Measurements from ENCODE around the gene SUN2. TPM values are rescaled to one million over a fixed set of nuclear protein-coding genes. Genes with fewer than 3 reads are reported as not detected.

Gene SUN2
- total RNA-seq, 3 donors from 2014 or later (not counting 1 experiment from before 2014, with no cell fraction given) = 882 to 1,056 (median 886) TPM

DNA sequence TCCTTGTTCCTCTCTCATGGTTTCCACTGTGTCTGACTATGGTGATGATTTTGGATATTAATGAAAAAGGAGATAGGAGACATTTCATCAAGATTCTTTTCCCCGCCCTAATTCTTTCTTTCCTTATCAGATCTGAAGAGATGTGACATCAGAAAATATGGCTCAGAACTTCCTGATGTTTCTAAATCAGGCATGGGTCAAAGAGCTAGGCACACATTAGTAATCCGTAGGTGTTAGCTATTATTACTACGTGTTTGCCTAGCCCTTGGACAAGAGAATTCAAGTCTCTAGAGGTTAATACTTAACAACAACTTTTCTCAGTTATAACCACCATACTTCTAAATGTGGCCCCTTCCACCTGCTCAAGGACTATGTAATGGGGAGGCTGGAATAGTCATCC is 60.9 kb downstream of the SUN2 start:
- H3K27ac Mint-ChIP-seq = no peak overlapping the region
- H3K4me1 Mint-ChIP-seq = peaks cover 47 to 62% of the 10 kb centered on the region in 2 donors
- H3K27me3 Mint-ChIP-seq (ENCODE audit: low read depth in 2 of 2) = no peaks in the 10 kb centered on the region
- no peak for ATAC-seq
- DNase-seq = no peak
- Histone ChIP-seq H3K4me3 (ENCODE audit: low read length) (no peak overlapping the region), H3K36me3 (ENCODE audit: control insufficient read depth, insufficient read depth, low read length) (no peaks in the 10 kb centered on the region), H3K27me3 (ENCODE audit: control insufficient read depth, insufficient read depth, low read length) (no peaks in the 10 kb centered on the region), H3K9me3 (ENCODE audit: control insufficient read depth, insufficient read depth, low read length) (no peaks in the 10 kb centered on the region), H3K27ac (ENCODE audit: low read length) (no peak overlapping the region), H3K4me1 (ENCODE audit: control insufficient read depth, insufficient read depth, low read length) (peaks cover 22% of the 10 kb centered on the region)
- WGBS (ENCODE audit: insufficient coverage) = 93% methylated on average over 3 of the region's 3 CpGs
- no peak overlapping the region for H3K4me3 Mint-ChIP-seq
- TF ChIP-seq, protein P1, sequence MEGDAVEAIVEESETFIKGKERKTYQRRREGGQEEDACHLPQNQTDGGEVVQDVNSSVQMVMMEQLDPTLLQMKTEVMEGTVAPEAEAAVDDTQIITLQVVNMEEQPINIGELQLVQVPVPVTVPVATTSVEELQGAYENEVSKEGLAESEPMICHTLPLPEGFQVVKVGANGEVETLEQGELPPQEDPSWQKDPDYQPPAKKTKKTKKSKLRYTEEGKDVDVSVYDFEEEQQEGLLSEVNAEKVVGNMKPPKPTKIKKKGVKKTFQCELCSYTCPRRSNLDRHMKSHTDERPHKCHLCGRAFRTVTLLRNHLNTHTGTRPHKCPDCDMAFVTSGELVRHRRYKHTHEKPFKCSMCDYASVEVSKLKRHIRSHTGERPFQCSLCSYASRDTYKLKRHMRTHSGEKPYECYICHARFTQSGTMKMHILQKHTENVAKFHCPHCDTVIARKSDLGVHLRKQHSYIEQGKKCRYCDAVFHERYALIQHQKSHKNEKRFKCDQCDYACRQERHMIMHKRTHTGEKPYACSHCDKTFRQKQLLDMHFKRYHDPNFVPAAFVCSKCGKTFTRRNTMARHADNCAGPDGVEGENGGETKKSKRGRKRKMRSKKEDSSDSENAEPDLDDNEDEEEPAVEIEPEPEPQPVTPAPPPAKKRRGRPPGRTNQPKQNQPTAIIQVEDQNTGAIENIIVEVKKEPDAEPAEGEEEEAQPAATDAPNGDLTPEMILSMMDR (IDR thresholded peaks at IDR 0.05) = no peak
- no peaks in the 10 kb centered on the region for H3K9me3 Mint-ChIP-seq
- intact Hi-C loops (cut with micrococcal nuclease) = no loop called here
- H3K36me3 Mint-ChIP-seq = peaks cover 6% of the 10 kb centered on the region

DNA sequence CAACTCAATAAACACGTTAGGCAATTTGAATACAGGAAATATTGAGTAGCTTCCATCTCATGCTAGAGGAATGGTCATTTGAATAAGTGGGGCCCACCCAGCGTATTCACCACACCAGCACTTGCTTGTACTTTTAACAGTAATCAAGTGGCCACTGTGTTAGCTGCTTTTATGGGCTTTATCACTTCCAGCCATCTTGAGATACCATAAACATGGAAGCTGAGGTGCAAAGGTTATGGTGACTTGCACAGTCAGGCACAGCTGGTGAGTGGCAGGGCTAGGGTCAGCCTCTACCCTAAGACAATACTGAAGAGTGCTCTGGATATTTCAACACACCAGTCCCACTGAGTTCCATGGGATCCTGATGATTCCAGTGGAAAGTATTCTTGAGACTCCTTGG is 61.7 kb downstream of the SUN2 start:
- Mint-ChIP-seq H3K36me3 (peaks cover 6% of the 10 kb centered on the region), H3K9me3 (no peaks in the 10 kb centered on the region), H3K27me3 (ENCODE audit: low read depth in 2 of 2) (no peaks in the 10 kb centered on the region), H3K4me3 (no peak overlapping the region), H3K4me1 (peaks cover 41 to 53% of the 10 kb centered on the region in 2 donors), H3K27ac (peak overlapping the region in 1 of 2 donors; percentile 3)
- Histone ChIP-seq H3K36me3 (ENCODE audit: control insufficient read depth, insufficient read depth, low read length) (no peaks in the 10 kb centered on the region), H3K27ac (ENCODE audit: low read length) (no peak overlapping the region), H3K4me1 (ENCODE audit: control insufficient read depth, insufficient read depth, low read length) (peaks cover 15% of the 10 kb centered on the region), H3K9me3 (ENCODE audit: control insufficient read depth, insufficient read depth, low read length) (no peaks in the 10 kb centered on the region), H3K27me3 (ENCODE audit: control insufficient read depth, insufficient read depth, low read length) (no peaks in the 10 kb centered on the region), H3K4me3 (ENCODE audit: low read length) (no peak overlapping the region)
- intact Hi-C loops (cut with micrococcal nuclease) = no loop called here
- TF ChIP-seq, protein P1 (IDR thresholded peaks at IDR 0.05) = no peak
- DNase-seq (no peak), ATAC-seq (no peak)
- WGBS (ENCODE audit: insufficient coverage) = 75% methylated on average over 2 of the region's 2 CpGs

DNA sequence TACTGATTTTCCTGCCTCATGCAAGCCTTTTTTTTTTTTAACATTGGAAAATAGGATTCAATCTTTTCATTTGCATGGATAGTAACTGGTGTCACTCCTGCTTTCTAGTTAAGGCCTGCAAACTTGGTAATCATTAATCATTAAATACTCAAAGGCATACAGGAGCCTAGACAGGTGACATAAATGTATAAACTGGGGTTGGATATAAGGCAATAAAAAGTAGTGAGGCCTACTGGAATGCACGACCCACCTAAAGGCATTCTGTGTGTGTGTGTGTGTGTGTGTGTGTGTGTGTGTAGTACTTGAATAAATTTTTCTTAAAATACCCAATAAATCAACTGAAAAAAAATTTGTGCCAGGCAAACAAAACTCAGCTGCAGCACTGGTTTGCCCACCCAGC is 66.1 kb downstream of the SUN2 start:
- Histone ChIP-seq H3K9me3 (ENCODE audit: control insufficient read depth, insufficient read depth, low read length) (no peaks in the 10 kb centered on the region), H3K4me1 (ENCODE audit: control insufficient read depth, insufficient read depth, low read length) (no peaks in the 10 kb centered on the region), H3K27me3 (ENCODE audit: control insufficient read depth, insufficient read depth, low read length) (no peaks in the 10 kb centered on the region), H3K36me3 (ENCODE audit: control insufficient read depth, insufficient read depth, low read length) (peaks cover 34% of the 10 kb centered on the region), H3K4me3 (ENCODE audit: low read length) (no peak overlapping the region), H3K27ac (ENCODE audit: low read length) (no peak overlapping the region)
- TF ChIP-seq, protein P1 (IDR thresholded peaks at IDR 0.05) = no peak
- H3K36me3 Mint-ChIP-seq = no peaks in the 10 kb centered on the region
- H3K4me1 Mint-ChIP-seq = peaks cover 9 to 20% of the 10 kb centered on the region in 2 donors
- no peak overlapping the region for H3K27ac Mint-ChIP-seq
- DNase-seq (no peak), ATAC-seq (no peak)
- no peak overlapping the region for H3K4me3 Mint-ChIP-seq
- no peaks in the 10 kb centered on the region for H3K9me3 Mint-ChIP-seq
- WGBS (ENCODE audit: insufficient coverage) = no CpG with 5 or more reads among the region's 1 CpG
- intact Hi-C loops (cut with micrococcal nuclease) = no loop called here
- H3K27me3 Mint-ChIP-seq (ENCODE audit: low read depth in 2 of 2) = no peaks in the 10 kb centered on the region

DNA sequence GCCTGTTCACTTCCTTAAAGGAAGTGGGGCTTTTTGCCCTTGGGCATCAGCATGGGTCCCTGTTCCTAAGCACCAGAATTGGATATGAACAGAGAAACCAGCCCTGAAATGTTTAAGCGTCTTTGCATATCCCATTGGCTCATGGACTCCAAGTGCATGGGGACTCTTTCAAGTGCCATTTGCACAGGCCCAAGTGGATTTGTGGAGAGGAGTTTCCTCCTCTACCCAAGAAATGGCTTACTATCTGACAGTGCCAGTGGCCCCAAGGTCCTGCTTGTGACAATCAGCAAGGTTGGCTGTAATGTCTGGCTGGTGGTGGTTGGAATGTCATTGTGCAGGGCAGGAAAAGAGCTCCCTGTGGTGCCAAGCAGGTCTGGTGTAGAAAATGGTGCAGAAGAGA is 70.0 kb downstream of the SUN2 start:
- WGBS (ENCODE audit: insufficient coverage) = 100% methylated on average over 1 of the region's 1 CpG
- DNase-seq (no peak), ATAC-seq (no peak)
- TF ChIP-seq, protein P1 (IDR thresholded peaks at IDR 0.05) = no peak
- Mint-ChIP-seq H3K9me3 (no peaks in the 10 kb centered on the region), H3K27me3 (ENCODE audit: low read depth in 2 of 2) (no peaks in the 10 kb centered on the region), H3K27ac (no peak overlapping the region), H3K4me3 (no peak overlapping the region), H3K4me1 (peaks cover 15 to 16% of the 10 kb centered on the region in 2 donors), H3K36me3 (no peaks in the 10 kb centered on the region)
- Histone ChIP-seq H3K9me3 (ENCODE audit: control insufficient read depth, insufficient read depth, low read length) (no peaks in the 10 kb centered on the region), H3K4me3 (ENCODE audit: low read length) (no peak overlapping the region), H3K27me3 (ENCODE audit: control insufficient read depth, insufficient read depth, low read length) (no peaks in the 10 kb centered on the region), H3K36me3 (ENCODE audit: control insufficient read depth, insufficient read depth, low read length) (peaks cover 48% of the 10 kb centered on the region), H3K4me1 (ENCODE audit: control insufficient read depth, insufficient read depth, low read length) (peaks cover 14% of the 10 kb centered on the region), H3K27ac (ENCODE audit: low read length) (no peak overlapping the region)
- intact Hi-C loops (cut with micrococcal nuclease) = no loop called here

Measured in natural killer cell (primary cell).